Tibial nerve (tissue), 4 donors: ENCODE measurements around the gene DNTTIP2. TPM values are rescaled to one million over a fixed set of nuclear protein-coding genes. Genes with fewer than 3 reads are reported as not detected.
"Not testable (repeated sequence)": the region's sequence is repeated elsewhere in the genome, so short reads cannot be mapped to it uniquely, and the experiment has no call there.

Experiments used
- DNase-seq, 2 donors: peaks; one replicate each; pipeline ENCODE4 v3.0.0-alpha.2; 2019; ENCODE audit warnings: low spot score in 2 of 2
- H3K27ac ChIP-seq, 4 donors: fragments of 200-600 bp; sonication (generic) in 3 of 4; one replicate each; pipeline ENCODE4 v1.5.1; 2017 to 2019; ENCODE audit warnings: mild to moderate bottlenecking in 1 of 4
- H3K27me3 ChIP-seq, 2 donors: fragments of 200-600 bp; sonication (generic) in 1 of 2; one replicate each; pipeline versions ENCODE4 v1.5.1 to v1.6.0; 2017 to 2019
- H3K36me3 ChIP-seq, 3 donors: fragments of 200-600 bp; sonication (generic); one replicate each; pipeline ENCODE4 v1.5.1; 2018 to 2019
- H3K4me1 ChIP-seq, 4 donors: fragments of 200-600 bp; sonication (generic) in 3 of 4; one replicate each; pipeline ENCODE4 v1.5.1; 2017 to 2019
- H3K4me3 ChIP-seq, 4 donors: fragments of 200-600 bp; sonication (generic) in 3 of 4; one replicate each; pipeline ENCODE4 v1.5.1; 2017 to 2019; ENCODE audit warnings: mild to moderate bottlenecking in 1 of 4, moderate library complexity in 1 of 4
- H3K9me3 ChIP-seq, 4 donors: fragments of 200-600 bp; sonication (generic) in 3 of 4; one replicate each; pipeline ENCODE4 v1.5.1; 2017 to 2019
- CTCF ChIP-seq, 5 experiments: fragments of 200-600 bp in 3 of 5; fragments of 450-650 bp in 2 of 5; sonication (generic) in 3 of 5; IDR thresholded peaks; one replicate each; pipeline ENCODE4 v1.5.1; 2016 to 2019; ENCODE audit warnings: antibody characterized with exemption in 5 of 5, mild to moderate bottlenecking in 3 of 5, moderate library complexity in 2 of 5
- EP300 ChIP-seq, 2 donors: sonication (generic); formaldehyde crosslinking; IDR thresholded peaks; one replicate each; pipeline ENCODE4 v1.6.1; 2017; ENCODE audit warnings: antibody characterized with exemption in 2 of 2, mild to moderate bottlenecking in 1 of 2
- POLR2A ChIP-seq, 2 donors: fragments of 450-650 bp; IDR thresholded peaks; one replicate each; pipeline ENCODE4 v1.6.1; 2017; ENCODE audit warnings: antibody characterized with exemption in 2 of 2, mild to moderate bottlenecking in 2 of 2, moderate library complexity in 2 of 2
- WGBS, 2 donors: methylation state at CpG; one replicate each; pipeline ENCODE4 v1.1.5; 2018; 5-methylcytosine and 5-hydroxymethylcytosine counted together
- total RNA-seq, 4 donors: library from RNA; depleted of rRNA; stranded (reverse); fragments of >200 nt; gene quantifications; one replicate each; pipeline ENCODE4 v1.1.0, GENCODE V29; 2016

DNTTIP2 gene
- total RNA-seq, 4 donors from 2014 or later = 11.8 to 36.5 (median 21.3) TPM

DNA sequence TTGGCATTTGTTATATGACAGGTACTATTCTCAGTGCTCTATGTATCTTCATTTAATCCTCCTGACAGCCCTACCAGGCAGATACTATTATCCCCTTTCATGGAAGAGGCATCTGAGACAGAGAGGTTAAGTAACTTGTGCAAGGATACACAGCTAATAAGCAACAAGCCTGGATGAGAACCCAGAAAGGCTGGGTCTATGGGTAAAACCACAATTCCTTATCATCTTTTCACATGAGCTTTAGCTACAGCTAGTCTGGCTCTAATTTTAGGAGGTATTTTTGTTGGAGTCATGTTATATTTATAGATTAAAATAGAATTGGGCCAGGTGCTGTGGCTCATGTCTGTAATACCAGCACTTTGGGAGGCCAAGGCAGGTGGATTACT lies 27.7 kb downstream of the DNTTIP2 start:
- Histone ChIP-seq H3K4me3 (no peak overlapping the region), H3K27ac (no peak overlapping the region), H3K36me3 (no peaks in the 10 kb centered on the region), H3K27me3 (no peaks in the 10 kb centered on the region), H3K4me1 (peaks cover 0 to 8% (median 0%) of the 10 kb centered on the region in 4 donors), H3K9me3 (no peaks in the 10 kb centered on the region)
- no peak for TF ChIP-seq POLR2A (IDR thresholded peaks at IDR 0.05)
- no peak for TF ChIP-seq CTCF (IDR thresholded peaks at IDR 0.05)
- no peak for TF ChIP-seq EP300 (IDR thresholded peaks at IDR 0.05)
- DNase-seq = no peak

- not testable (repeated sequence) for H3K27ac ChIP-seq, H3K9me3 ChIP-seq, H3K27me3 ChIP-seq, H3K4me3 ChIP-seq, H3K36me3 ChIP-seq
- H3K4me1 ChIP-seq = peaks cover 0 to 10% (median 1%) of the 10 kb centered on the region in 4 donors
- WGBS, 2 donors = 30 to 42% methylated on average over 10 of the region's 10 CpGs
- peak; percentile 48 to 50 for DNase-seq
- peak; percentile 47 to 74 (median 56) for TF ChIP-seq CTCF (IDR thresholded peaks at IDR 0.05)
Measured at GRCh38 chr1:93850687-93851326, 28.2 kb downstream of the DNTTIP2 start.

DNA sequence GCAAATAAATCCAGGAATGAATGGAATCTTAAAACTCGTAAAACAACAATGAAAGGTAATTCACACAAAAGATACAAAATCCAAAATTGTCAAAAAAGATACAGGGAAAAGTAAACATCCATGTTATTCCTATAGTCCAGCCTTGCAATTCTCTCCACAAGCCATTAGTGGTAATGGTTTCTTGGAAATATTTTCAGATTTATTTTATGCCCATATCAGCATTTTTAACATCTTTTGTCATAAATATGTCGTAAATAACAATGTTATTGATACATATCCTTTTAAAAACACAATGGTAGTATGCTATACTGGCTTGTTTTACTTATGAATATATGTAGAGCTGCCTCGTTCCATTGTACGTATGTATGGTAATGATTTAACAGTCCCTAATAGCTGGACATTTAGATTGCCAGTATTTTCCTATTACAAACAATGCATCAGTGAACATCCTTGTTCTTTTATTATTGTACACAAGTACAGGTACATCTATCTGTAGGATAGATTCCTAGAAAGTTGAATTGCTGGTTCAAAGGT lies 30.6 kb downstream of the DNTTIP2 start:
- peaks cover 0 to 34% (median 13%) of the 10 kb centered on the region in 4 donors for H3K4me1 ChIP-seq
- H3K9me3 ChIP-seq = no peaks in the 10 kb centered on the region
- TF ChIP-seq EP300 (IDR thresholded peaks at IDR 0.05) (no peak), CTCF (IDR thresholded peaks at IDR 0.05) (no peak), POLR2A (IDR thresholded peaks at IDR 0.05) (no peak)
- no peaks in the 10 kb centered on the region for H3K27me3 ChIP-seq
- H3K4me3 ChIP-seq = peak overlapping the region; percentile 57 to 95 (median 82)
- H3K36me3 ChIP-seq = no peaks in the 10 kb centered on the region
- peak overlapping the region; percentile 83 to 99 (median 99) for H3K27ac ChIP-seq
- DNase-seq = no peak
- 53 to 54% methylated on average over 4 of the region's 4 CpGs for WGBS, 2 donors

GRCh38 chr1:93847811-93848288 lies 31.2 kb downstream of the DNTTIP2 start:
- 1% methylated on average over 27 to 28 of the region's 36 CpGs for WGBS, 2 donors
- peak; percentile 46 to 57 for DNase-seq
- H3K4me3 ChIP-seq = peak overlapping the region; percentile 57 to 95 (median 82)
- no peaks in the 10 kb centered on the region for H3K27me3 ChIP-seq
- no peaks in the 10 kb centered on the region for H3K9me3 ChIP-seq
- H3K36me3 ChIP-seq = no peaks in the 10 kb centered on the region
- H3K4me1 ChIP-seq = peaks cover 0 to 40% (median 13%) of the 10 kb centered on the region in 4 donors
- TF ChIP-seq POLR2A (IDR thresholded peaks at IDR 0.05) (no peak), EP300 (IDR thresholded peaks at IDR 0.05) (peak in 1 of 2 donors; percentile 10)
- peak overlapping the region; percentile 83 to 99 (median 99) for H3K27ac ChIP-seq

GRCh38 chr1:93846992-93847810 lies 31.8 kb downstream of the DNTTIP2 start:
- H3K27me3 ChIP-seq = no peaks in the 10 kb centered on the region
- DNase-seq = peak; percentile 79 to 85
- peaks cover 0 to 40% (median 13%) of the 10 kb centered on the region in 4 donors for H3K4me1 ChIP-seq
- H3K4me3 ChIP-seq = peak overlapping the region; percentile 57 to 95 (median 82)
- WGBS, 2 donors = 1 to 2% methylated on average over 29 to 82 of the region's 86 CpGs
- no peak for TF ChIP-seq CTCF (IDR thresholded peaks at IDR 0.05)
- peak; percentile 42 to 85 for TF ChIP-seq EP300 (IDR thresholded peaks at IDR 0.05)
- peak; percentile 50 to 61 for TF ChIP-seq POLR2A (IDR thresholded peaks at IDR 0.05)
- no peaks in the 10 kb centered on the region for H3K36me3 ChIP-seq
- H3K27ac ChIP-seq = peak overlapping the region; percentile 83 to 99 (median 99)
- no peaks in the 10 kb centered on the region for H3K9me3 ChIP-seq
